ENCODE data around the gene C11orf24.
A peak's percentile ranks its signal among the peaks of the same experiment; 100 is the strongest.

C11orf24 gene

GRCh38 chr11:68270196-68271022, 1.4 kb downstream of the C11orf24 start:
- no peak for DNase-seq (ENCODE audit: low read depth, low spot score)

GRCh38 chr11:68269414-68270081, 2.2 kb downstream of the C11orf24 start:
- DNase-seq (ENCODE audit: low read depth, low spot score): no peak

- DNase-seq (ENCODE audit: low read depth, low spot score): no peak
These were observed 3.9 kb downstream of the C11orf24 start for GRCh38 chr11:68267881-68268240.

GRCh38 chr11:68266936-68267880, 4.6 kb downstream of the C11orf24 start:
- no peak for DNase-seq (ENCODE audit: low read depth, low spot score)

GRCh38 chr11:68266121-68266891, 5.5 kb downstream of the C11orf24 start:
- DNase-seq (ENCODE audit: low read depth, low spot score): no peak

- DNase-seq (ENCODE audit: low read depth, low spot score): no peak
These were observed 6.8 kb downstream of the C11orf24 start for GRCh38 chr11:68264741-68265540.

- no peak for DNase-seq (ENCODE audit: low read depth, low spot score)
These were observed 7.5 kb downstream of the C11orf24 start for GRCh38 chr11:68264244-68264643.

GRCh38 chr11:68263444-68264035, 8.2 kb downstream of the C11orf24 start:
- DNase-seq (ENCODE audit: low read depth, low spot score): no peak

- DNase-seq (ENCODE audit: low read depth, low spot score): no peak
These were observed 9.3 kb downstream of the C11orf24 start for GRCh38 chr11:68262544-68262827.

GRCh38 chr11:68261749-68262543, 9.8 kb downstream of the C11orf24 start:
- DNase-seq (ENCODE audit: low read depth, low spot score): no peak

- DNase-seq (ENCODE audit: low read depth, low spot score): no peak
These were observed 10.8 kb downstream of the C11orf24 start for GRCh38 chr11:68261006-68261405.

- no peak for DNase-seq (ENCODE audit: low read depth, low spot score)
These were observed 11.3 kb downstream of the C11orf24 start for GRCh38 chr11:68260484-68260883.

- DNase-seq (ENCODE audit: low read depth, low spot score): no peak
These were observed 12.4 kb downstream of the C11orf24 start for GRCh38 chr11:68259122-68259959.

GRCh38 chr11:68258363-68258765, 13.4 kb downstream of the C11orf24 start:
- no peak for DNase-seq (ENCODE audit: low read depth, low spot score)

- DNase-seq (ENCODE audit: low read depth, low spot score): peak; percentile 89
These were observed 14.1 kb downstream of the C11orf24 start for GRCh38 chr11:68257477-68258362.

- no peak for DNase-seq (ENCODE audit: low read depth, low spot score)
These were observed 15.4 kb downstream of the C11orf24 start for GRCh38 chr11:68256331-68256741.

- DNase-seq (ENCODE audit: low read depth, low spot score): no peak
These were observed 16.2 kb downstream of the C11orf24 start for GRCh38 chr11:68255526-68255925.
